H9 (cell line): ENCODE measurements around the gene SYCP2L. TPM values are rescaled to one million over a fixed set of nuclear protein-coding genes. Genes with fewer than 3 reads are reported as not detected.

Experiments
- DNase-seq: peaks from one replicate; pipeline ENCODE4 v3.0.0-alpha.2; 2017
- H2AFZ ChIP-seq: one replicate; pipeline ENCODE4 v1.6.1; 2013; ENCODE audit warnings: mild to moderate bottlenecking, low read length, control low read depth, moderate library complexity
- H2AK5ac ChIP-seq: 2 replicates; pipeline ENCODE4 v1.6.1; 2013; ENCODE audit warnings: low read length, control low read depth, mixed read lengths; ENCODE audit not compliant: insufficient read length
- H2BK120ac ChIP-seq: one replicate; pipeline ENCODE4 v1.6.1; 2013; ENCODE audit warnings: low read depth, mild to moderate bottlenecking, low read length, control low read depth, inconsistent platforms; ENCODE audit not compliant: poor library complexity, severe bottlenecking
- H2BK12ac ChIP-seq: 2 replicates; pipeline ENCODE4 v1.6.1; 2013; ENCODE audit warnings: low read length, control low read depth, mixed read lengths, low read depth; ENCODE audit not compliant: insufficient read length
- H2BK15ac ChIP-seq: 2 replicates; pipeline ENCODE4 v1.6.1; 2013; ENCODE audit warnings: low read depth, low read length, control low read depth
- H2BK20ac ChIP-seq: one replicate; pipeline ENCODE4 v1.6.1; 2013; ENCODE audit warnings: low read depth, mild to moderate bottlenecking, low read length, control low read depth, inconsistent platforms; ENCODE audit not compliant: poor library complexity, severe bottlenecking
- H2BK5ac ChIP-seq: 2 replicates; pipeline ENCODE4 v1.6.1; 2013; ENCODE audit warnings: low read length, control low read depth, mixed read lengths; ENCODE audit not compliant: insufficient read length
- H3K14ac ChIP-seq: 2 replicates; pipeline ENCODE4 v1.6.1; 2013; ENCODE audit warnings: low read length, control low read depth; ENCODE audit not compliant: insufficient read depth
- H3K18ac ChIP-seq: 2 replicates; pipeline ENCODE4 v1.6.1; 2013; ENCODE audit warnings: low read depth, mild to moderate bottlenecking, mixed read lengths, low read length, control low read depth; ENCODE audit not compliant: insufficient read length
- H3K23ac ChIP-seq: 2 replicates; pipeline ENCODE4 v1.6.1; 2013; ENCODE audit warnings: low read length, control low read depth, mixed read lengths, low read depth; ENCODE audit not compliant: insufficient read length
- H3K23me2 ChIP-seq: 2 replicates; pipeline ENCODE4 v1.6.1; 2013; ENCODE audit warnings: low read depth, mild to moderate bottlenecking, mixed read lengths, low read length, control low read depth; ENCODE audit not compliant: insufficient read length, poor library complexity, severe bottlenecking
- H3K27ac ChIP-seq: 2 replicates; pipeline ENCODE4 v1.5.1; 2013; ENCODE audit warnings: low read length, control low read depth, mixed read lengths, low read depth; ENCODE audit not compliant: insufficient read length
- H3K27me3 ChIP-seq: 2 replicates; pipeline ENCODE4 v1.6.1; 2013; ENCODE audit warnings: low read length, control low read depth, inconsistent platforms; ENCODE audit not compliant: insufficient read depth
- H3K4ac ChIP-seq: 2 replicates; pipeline ENCODE4 v1.6.1; 2013; ENCODE audit warnings: low read depth, mild to moderate bottlenecking, control low read depth, inconsistent platforms, low read length, moderate library complexity
- H3K4me1 ChIP-seq: 2 replicates; pipeline ENCODE4 v1.6.1; 2013; ENCODE audit warnings: low read length, control low read depth, inconsistent platforms; ENCODE audit not compliant: insufficient read depth
- H3K4me2 ChIP-seq: 2 replicates; pipeline ENCODE4 v1.6.1; 2013; ENCODE audit warnings: low read length, control low read depth, mixed read lengths; ENCODE audit not compliant: insufficient read length, insufficient read depth
- H3K56ac ChIP-seq: 2 replicates; pipeline ENCODE4 v1.6.1; 2013; ENCODE audit warnings: low read depth, mild to moderate bottlenecking, mixed read lengths, low read length, control low read depth; ENCODE audit not compliant: insufficient read length
- H3K79me1 ChIP-seq: 2 replicates; pipeline ENCODE4 v1.6.1; 2013; ENCODE audit warnings: low read depth, mild to moderate bottlenecking, moderate library complexity, low read length, control low read depth, inconsistent platforms; ENCODE audit not compliant: insufficient read depth, poor library complexity, severe bottlenecking
- H3K79me2 ChIP-seq: 2 replicates; pipeline ENCODE4 v1.6.1; 2013; ENCODE audit warnings: low read length, control low read depth, inconsistent platforms; ENCODE audit not compliant: insufficient read depth
- H3K9ac ChIP-seq: 2 replicates; pipeline ENCODE4 v1.6.1; 2013; ENCODE audit warnings: low read length, control low read depth, mixed read lengths; ENCODE audit not compliant: insufficient read length; ENCODE audit errors: extremely low read depth
- H3K9me3 ChIP-seq: one replicate; pipeline ENCODE4 v1.6.1; 2013; ENCODE audit warnings: low read depth, low read length, inconsistent platforms; ENCODE audit not compliant: control insufficient read depth
- H3T11ph ChIP-seq: one replicate; pipeline ENCODE4 v1.6.1; 2013; ENCODE audit warnings: mild to moderate bottlenecking, low read length, control low read depth, inconsistent platforms
- H4K20me1 ChIP-seq: one replicate; pipeline ENCODE4 v1.6.1; 2013; ENCODE audit not compliant: control insufficient read depth, insufficient read length, insufficient read depth
- H4K5ac ChIP-seq: 2 replicates; pipeline ENCODE4 v1.6.1; 2013; ENCODE audit warnings: low read depth, mild to moderate bottlenecking, mixed read lengths, low read length, control low read depth; ENCODE audit not compliant: insufficient read length
- H4K8ac ChIP-seq: replicated peaks from 2 replicates; pipeline ENCODE4 v1.6.1; 2013; ENCODE audit warnings: low read length, control low read depth, mixed read lengths, low read depth; ENCODE audit not compliant: insufficient read length
- H4K91ac ChIP-seq: 2 replicates; pipeline ENCODE4 v1.6.1; 2013; ENCODE audit warnings: low read depth, mild to moderate bottlenecking, moderate library complexity, mixed read lengths, low read length, control low read depth; ENCODE audit not compliant: insufficient read length
- H3K27ac Mint-ChIP-seq, 3 experiments: 2 replicates in 2 of 3; 3 replicates in 1 of 3; pipeline ENCODE4 v1.8.0; 2020 to 2021; ENCODE audit warnings: mixed read lengths in 3 of 3, mild to moderate bottlenecking in 1 of 3, moderate library complexity in 1 of 3
- H3K27me3 Mint-ChIP-seq: 2 replicates; pipeline ENCODE4 v1.8.0; 2021; ENCODE audit warnings: low read depth, mild to moderate bottlenecking, moderate library complexity, mixed read lengths
- H3K36me3 Mint-ChIP-seq, 3 experiments: 2 replicates in 2 of 3; 3 replicates in 1 of 3; pipeline ENCODE4 v1.8.0; 2020 to 2021; ENCODE audit warnings: low read depth in 3 of 3, mixed read lengths in 3 of 3; ENCODE audit not compliant: insufficient read depth in 1 of 3
- H3K4me1 Mint-ChIP-seq, 2 experiments: 2 replicates each; pipeline ENCODE4 v1.8.0; 2020; ENCODE audit warnings: mixed read lengths in 2 of 2
- H3K4me3 Mint-ChIP-seq, 2 experiments: 2 replicates in 1 of 2; 3 replicates in 1 of 2; pipeline ENCODE4 v1.8.0; 2020 to 2021; ENCODE audit warnings: mild to moderate bottlenecking in 2 of 2, mixed read lengths in 2 of 2, moderate library complexity in 1 of 2
- H3K9me3 Mint-ChIP-seq, 2 experiments: 2 replicates in 1 of 2; 3 replicates in 1 of 2; pipeline ENCODE4 v1.8.0; 2020; ENCODE audit warnings: mild to moderate bottlenecking in 2 of 2, mixed read lengths in 2 of 2, moderate library complexity in 1 of 2
- WGBS: extraction: QIAGEN DNeasy Blood & Tissue Kit; methylation state at CpG from one replicate; pipeline ENCODE4 v1.1.7; 2013; ENCODE audit warnings: missing lambda C conversion rate, low lambda C conversion rate, mixed read lengths; ENCODE audit not compliant: insufficient read length; ENCODE audit errors: extremely low coverage; 5-methylcytosine and 5-hydroxymethylcytosine counted together
- long read RNA-seq: library from polyadenylated mRNA; unstranded; transcript quantifications from one replicate; pipeline ENCODE4 v2.0.0, GENCODE V29; 2020
- total RNA-seq: library from RNA; stranded (reverse); gene quantifications from 2 replicates; pipeline ENCODE4 v1.2.1, GENCODE V29; 2021
- TF ChIP-seq, protein P1 (sequence below): fragments of 200-600 bp; sonication (generic); conservative IDR thresholded peaks from 3 replicates; pipeline ENCODE4 v1.8.0; 2021; ENCODE audit warnings: antibody characterized with exemption, mild to moderate bottlenecking

SYCP2L gene
- 3.5 and 4.3 TPM in 2 replicates for total RNA-seq
- long read RNA-seq, partial matches to known transcripts, result 4 of 9 reads
- long read RNA-seq, other reads (novel, unspliced or antisense), result 5 of 9 reads

- Histone ChIP-seq H3K9ac (peak within 1 kb of the TSS; percentile 23), H2BK120ac (no peak within 1 kb of the TSS), H3K79me2 (no peaks in the 10 kb centered on the region), H2BK15ac (no peak within 1 kb of the TSS), H3K14ac (0 out of 2 replicates have a peak within 1 kb of the TSS, but pooled peaks have one; percentile 49), H3K79me1 (peaks cover 4% of the 10 kb centered on the region), H3K56ac (no peak within 1 kb of the TSS), H3K23ac (no peak within 1 kb of the TSS), H3K27me3 (peaks cover 6% of the 10 kb centered on the region; the same call in 1 of the 2 replicates), H2AFZ (peak within 1 kb of the TSS; percentile 49), H3K4ac (no peak within 1 kb of the TSS), H4K91ac (no peak within 1 kb of the TSS), H2BK5ac (no peak within 1 kb of the TSS), H4K20me1 (no peaks in the 10 kb centered on the region), H4K8ac (no peak within 1 kb of the TSS), H3T11ph (no peak within 1 kb of the TSS), H4K5ac (no peak within 1 kb of the TSS), H3K9me3 (no peaks in the 10 kb centered on the region), H2BK12ac (no peak within 1 kb of the TSS), H3K18ac (peak within 1 kb of the TSS; percentile 45), H2AK5ac (no peak within 1 kb of the TSS), H2BK20ac (no peak within 1 kb of the TSS), H3K4me2 (peak within 1 kb of the TSS; percentile 80), H3K23me2 (peaks cover 6% of the 10 kb centered on the region), H3K4me1 (no peaks in the 10 kb centered on the region), H3K27ac (peak within 1 kb of the TSS; percentile 19)
- Mint-ChIP-seq H3K27me3 (peaks cover 57% of the 10 kb centered on the region), H3K36me3 (no peaks in the 10 kb centered on the region), H3K9me3 (no peaks in the 10 kb centered on the region), H3K4me3 (peak within 1 kb of the TSS; percentile 82 to 93), H3K27ac (peak within 1 kb of the TSS; percentile 76 to 96 (median 90); a peak in 5 of 7 replicates), H3K4me1 (peaks cover 10 to 21% of the 10 kb centered on the region in 2 experiments)
- peak; percentile 90 for DNase-seq
- TF ChIP-seq, protein P1, sequence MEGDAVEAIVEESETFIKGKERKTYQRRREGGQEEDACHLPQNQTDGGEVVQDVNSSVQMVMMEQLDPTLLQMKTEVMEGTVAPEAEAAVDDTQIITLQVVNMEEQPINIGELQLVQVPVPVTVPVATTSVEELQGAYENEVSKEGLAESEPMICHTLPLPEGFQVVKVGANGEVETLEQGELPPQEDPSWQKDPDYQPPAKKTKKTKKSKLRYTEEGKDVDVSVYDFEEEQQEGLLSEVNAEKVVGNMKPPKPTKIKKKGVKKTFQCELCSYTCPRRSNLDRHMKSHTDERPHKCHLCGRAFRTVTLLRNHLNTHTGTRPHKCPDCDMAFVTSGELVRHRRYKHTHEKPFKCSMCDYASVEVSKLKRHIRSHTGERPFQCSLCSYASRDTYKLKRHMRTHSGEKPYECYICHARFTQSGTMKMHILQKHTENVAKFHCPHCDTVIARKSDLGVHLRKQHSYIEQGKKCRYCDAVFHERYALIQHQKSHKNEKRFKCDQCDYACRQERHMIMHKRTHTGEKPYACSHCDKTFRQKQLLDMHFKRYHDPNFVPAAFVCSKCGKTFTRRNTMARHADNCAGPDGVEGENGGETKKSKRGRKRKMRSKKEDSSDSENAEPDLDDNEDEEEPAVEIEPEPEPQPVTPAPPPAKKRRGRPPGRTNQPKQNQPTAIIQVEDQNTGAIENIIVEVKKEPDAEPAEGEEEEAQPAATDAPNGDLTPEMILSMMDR, result peak; percentile 72
- no CpG with 5 or more reads among the region's 58 CpGs for WGBS
Measured at GRCh38 chr6:10886691-10887502, at the start of gene SYCP2L. Gene SYCP2L (plus strand): TSS chr6:10887052. CDS start chr6:10887127, 75 bp downstream.
